GM18526 (cell line): ENCODE results near the gene PPARA.

Experiments
- POLR2A ChIP-seq: IDR thresholded peaks from 3 replicates; pipeline ENCODE4 v1.6.1; 2011; ENCODE audit not compliant: insufficient read length; ENCODE audit errors: extremely low read depth

Gene PPARA

DNA sequence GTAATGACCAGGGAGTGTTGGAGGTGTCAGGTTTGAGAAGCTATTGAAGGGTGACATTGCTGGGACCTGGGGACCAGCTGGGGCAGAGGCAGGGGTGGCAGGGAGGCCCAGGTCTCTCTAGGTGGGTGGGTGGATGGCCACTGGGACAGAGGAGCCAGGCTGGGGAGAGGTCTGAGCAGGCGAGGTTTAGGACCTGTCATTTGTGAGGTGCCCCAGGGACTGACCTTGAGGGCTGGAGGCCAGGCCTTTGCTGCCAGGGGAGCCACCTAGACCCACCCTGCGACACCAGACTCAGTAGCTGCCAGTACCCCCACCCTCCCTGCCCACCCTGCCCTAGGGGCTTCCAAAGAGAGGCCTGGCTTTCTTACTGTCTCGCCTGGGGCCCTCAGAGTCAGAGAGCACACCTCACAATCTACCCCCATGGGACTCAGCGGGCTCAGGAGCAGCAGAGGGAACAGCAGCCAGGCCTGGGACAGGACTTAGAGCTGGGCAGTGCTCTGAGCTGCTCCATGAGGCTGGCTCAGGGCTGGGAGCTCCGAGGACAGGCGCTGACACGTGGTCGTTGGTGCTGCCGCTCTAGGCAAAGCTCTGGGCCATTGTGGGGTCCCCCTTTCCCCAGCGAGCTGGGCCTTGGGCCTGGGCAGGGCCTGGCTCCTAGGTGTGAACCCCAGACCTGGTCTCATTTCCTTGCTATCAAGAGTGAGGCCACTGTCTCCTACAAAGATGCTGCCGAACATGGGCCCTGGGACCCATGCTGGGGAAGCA lies 28.6 kb upstream of the PPARA start:
- no peak for TF ChIP-seq POLR2A

DNA sequence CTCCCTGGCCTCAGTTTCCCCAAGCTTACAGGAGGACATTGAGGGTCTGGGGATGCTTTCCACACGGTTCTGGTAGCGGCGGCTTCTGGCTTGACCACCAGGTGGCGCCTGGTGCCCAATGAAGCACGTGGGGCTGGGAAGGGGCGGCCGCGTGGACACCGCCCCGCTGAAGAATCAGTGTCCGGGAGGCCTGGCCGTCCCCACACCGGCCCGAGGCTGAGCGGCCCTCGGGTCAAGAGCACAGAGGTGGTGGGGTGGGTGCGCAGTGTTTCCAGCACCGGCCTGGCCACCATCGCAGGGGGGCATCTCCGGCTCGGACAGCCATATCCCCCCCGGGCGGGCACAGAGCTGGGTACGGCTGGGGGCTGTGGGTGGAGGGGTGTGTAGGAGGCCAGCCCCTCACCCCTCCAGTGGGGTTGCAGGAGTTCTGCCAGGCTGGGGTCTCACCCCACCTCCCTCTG lies 27.8 kb upstream of the PPARA start:
- no peak for TF ChIP-seq POLR2A

DNA sequence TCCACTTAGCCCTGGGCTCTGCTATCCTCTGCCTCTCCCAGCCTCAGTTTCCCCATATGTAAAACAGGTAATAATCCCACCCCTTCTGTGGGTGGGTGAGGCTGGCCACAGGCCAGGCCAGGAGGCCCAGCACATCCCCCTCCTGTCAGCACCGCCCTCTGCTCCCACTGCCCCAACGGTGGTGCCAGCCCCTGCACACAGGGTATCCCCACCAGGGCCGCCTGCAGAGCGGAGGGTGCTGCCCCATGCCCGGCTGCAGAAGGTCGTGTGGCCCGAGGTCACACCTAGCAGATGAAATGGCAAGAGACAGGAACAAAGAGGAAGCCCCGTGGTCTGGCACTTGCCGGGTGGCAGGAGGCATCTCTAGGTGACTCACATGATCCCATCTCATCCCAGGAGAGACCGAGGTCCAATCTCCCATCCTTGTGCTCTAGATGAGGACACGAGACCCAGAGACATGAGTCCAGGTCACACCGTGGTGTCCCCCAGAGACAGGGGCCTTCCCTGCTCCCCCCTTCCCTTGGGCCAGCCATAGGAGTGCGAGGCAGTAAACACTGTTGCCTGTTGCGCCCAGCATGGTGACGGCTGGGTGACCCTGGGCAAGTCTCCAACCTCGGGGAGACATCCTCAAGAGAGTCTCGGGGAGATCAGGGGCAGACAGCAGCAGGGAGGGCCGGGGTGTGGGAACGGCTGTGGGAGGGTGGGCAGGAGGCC lies 27.2 kb upstream of the PPARA start:
- no peak for TF ChIP-seq POLR2A

DNA sequence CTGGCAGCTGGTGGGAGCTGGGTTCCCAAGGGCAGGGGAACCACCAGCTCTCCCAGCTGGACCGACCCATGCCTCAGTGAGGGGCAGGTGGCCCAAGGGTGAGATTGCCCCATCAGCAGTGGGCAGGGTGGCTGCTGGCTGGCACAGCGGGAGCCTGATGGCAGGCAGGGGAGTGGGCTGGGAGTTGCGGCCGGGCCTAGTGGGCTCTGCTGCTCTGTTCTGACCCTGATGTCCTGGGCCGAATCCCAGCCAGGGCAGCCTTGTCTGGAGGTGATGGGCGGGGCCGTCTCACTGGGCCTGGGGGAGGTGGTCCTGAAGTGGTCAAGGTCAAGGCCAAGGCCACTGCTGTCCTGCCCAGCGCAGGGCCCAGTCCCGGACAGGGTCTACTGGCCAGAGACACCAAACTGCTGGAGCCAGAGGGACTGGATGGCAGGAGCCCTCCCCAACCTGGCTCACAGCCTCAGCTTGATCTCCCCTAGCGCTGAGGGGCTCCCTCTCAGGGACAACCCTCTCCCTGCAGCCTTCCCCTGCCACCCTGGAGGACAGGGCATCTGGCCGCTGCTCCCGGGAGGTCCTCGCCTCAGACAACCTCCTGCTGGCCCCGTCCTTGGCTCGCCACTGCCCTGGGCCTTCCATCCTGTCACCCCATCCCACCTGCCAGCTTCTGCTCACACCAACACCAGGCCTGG lies 26.5 kb upstream of the PPARA start:
- no peak for TF ChIP-seq POLR2A

DNA sequence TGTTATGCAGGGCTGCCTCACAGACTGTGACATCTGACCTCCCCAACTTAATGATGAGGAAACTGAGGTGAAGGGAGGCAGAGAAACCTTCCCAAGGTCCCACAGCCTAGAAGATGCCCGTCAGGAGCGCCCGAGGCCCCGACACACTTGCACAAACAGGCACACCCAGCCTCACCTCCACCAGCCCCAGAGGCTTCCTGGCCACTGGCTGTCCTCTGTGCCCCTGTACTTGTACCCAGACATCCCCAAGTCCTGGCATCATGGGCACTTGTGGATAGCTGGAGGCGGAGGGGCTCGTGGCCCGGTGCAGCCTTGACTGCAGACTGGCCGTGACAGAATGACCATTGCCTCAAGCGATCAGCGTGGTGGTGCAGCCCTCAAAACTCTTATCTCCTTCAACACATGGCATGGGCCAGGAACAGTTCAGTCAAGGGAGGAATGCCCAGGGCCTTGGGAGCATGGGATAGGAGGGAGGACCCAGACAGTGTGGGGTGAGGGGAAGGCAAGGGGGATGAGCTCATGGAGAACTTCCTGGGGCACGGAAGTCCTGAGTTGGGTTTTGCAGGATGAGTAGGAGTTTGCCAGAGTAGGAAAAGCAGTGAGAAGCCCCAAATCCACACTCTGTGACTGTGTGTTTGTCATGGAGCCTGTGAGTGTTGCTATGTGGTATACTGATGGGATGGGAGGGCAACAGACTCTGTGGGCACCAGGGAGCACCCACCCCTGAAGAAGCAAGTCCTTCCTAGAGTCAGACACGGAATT lies 25.8 kb upstream of the PPARA start:
- no peak for TF ChIP-seq POLR2A

DNA sequence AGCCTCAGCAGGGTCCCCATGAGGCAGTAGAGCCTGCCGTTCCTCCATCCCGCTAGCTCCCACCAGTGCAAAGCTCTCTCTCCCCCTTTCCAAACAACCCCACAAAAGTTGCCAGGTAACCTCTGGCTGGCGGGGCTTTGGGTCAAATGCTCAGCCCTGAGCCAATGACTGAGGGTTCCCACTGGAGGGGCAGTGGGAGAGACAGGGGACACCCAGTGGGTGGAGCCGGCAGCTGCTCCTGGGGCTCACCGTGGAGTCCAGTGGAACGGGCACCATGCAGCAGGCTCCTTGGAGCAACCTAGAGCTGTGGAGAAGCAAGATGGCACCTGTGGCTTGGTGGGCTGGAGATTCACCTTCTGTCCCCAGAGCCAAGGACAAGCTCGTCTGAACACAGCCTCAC lies 25.0 kb upstream of the PPARA start:
- no peak for TF ChIP-seq POLR2A

DNA sequence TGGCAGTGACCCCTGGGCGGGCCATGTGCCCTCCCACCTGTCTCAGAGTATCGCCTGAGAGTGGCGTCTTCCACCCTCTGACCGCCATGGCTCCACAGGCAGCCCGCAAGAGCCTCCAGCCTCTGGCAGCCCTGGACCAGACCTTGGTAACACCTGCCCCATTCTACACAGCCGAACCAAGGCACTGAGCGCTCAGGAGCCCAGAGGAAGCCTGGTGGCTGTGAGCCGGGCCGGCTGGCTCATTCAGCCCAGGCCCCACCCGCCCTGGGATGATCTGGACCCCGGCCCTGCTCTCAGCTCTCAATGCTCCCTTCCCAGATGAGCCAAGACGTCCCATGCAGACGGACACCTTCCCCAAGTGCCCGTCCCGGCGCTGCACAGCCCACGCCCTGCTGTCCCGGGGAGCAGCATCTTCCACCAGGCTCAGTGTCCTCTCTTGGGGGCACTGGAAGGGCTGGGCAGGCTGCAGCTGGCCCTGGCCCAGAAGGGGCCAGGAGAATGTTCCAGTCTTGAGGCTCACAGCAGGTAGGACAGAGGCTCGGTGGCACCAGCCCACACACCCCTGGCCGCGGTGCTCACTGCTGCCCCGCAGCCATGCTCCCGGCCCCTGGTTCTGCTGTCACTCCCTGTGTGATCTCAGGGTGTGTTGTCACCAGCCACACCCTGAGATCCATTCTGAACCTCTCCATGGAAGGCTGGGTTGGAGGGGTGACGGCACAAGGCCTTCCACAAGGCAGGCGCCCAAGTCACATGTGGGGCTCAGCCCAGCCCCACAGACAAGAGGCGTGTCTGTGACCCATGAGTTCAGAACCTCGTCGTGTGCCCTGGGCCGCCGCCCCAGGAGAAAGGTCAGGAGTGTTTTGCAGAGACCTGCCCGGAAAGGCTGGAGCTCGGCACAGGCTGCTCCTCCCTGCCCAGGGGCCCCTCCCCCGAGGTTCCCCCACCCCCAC lies 24.2 kb upstream of the PPARA start:
- TF ChIP-seq POLR2A = no peak

DNA sequence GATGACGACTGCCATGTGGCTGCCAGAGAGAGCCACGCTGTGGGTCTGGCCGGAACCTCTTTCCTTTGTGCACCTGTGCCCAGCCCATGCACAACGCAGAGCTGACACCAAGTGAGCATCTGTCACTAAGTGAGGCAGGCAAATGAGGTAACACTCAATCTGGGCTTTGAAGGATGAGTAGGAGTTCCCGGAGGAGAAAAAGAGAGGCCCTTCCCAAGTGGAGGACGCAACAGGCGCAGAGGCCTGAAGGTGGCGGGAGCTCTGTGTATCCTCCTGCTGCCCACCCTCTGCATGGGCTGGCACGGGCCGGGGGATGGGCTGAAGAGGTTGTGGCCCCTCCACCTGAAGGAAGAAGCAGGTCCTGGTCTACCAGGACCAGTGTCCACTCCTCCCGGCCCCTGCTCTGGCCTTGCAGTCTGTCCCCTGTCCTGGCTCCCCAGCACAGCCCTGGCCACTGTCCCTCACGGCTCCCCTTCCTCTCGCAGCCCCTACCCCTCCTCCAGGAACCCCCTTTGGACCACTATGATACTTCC lies 23.4 kb upstream of the PPARA start:
- no peak for TF ChIP-seq POLR2A

DNA sequence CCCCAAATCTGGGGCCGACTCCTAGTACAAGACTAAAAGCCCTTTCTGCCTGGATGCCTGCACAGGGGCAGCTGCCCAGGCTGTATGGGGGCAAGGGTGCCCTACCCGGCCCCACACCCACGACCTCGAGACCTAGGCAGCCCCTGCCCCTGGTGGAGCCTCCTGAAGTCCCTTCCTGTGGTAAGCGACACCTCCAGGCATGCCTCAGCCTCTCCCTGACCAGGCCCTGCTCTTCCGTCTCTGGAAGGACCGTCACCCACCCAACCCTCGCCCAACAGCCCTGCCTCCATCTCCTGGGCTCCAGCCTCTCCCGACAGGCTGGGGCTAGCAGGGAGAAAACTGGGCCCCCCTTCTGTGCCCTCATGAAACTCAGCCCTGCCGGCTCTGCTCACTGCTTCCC lies 22.8 kb upstream of the PPARA start:
- no peak for TF ChIP-seq POLR2A

DNA sequence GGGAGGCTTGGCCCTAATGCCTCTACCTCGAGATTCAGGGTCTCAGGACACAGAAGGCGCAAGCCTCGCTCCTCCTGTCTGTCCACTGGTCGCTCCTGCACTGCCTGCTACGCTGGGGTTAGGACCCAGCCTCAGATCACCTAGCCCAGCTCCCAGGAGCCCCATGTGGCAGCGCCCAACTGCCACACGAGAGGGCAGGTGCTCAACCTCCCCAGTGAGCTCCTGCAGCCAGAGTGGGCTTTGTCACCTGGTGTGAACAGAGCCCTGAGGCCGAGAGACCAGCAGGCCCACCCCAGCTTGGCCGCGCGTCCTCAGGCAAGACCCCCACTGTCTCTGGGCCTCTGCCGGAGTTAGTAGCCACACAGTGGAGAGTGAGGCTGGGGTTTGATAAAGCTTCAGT lies 21.7 kb upstream of the PPARA start:
- TF ChIP-seq POLR2A = no peak

DNA sequence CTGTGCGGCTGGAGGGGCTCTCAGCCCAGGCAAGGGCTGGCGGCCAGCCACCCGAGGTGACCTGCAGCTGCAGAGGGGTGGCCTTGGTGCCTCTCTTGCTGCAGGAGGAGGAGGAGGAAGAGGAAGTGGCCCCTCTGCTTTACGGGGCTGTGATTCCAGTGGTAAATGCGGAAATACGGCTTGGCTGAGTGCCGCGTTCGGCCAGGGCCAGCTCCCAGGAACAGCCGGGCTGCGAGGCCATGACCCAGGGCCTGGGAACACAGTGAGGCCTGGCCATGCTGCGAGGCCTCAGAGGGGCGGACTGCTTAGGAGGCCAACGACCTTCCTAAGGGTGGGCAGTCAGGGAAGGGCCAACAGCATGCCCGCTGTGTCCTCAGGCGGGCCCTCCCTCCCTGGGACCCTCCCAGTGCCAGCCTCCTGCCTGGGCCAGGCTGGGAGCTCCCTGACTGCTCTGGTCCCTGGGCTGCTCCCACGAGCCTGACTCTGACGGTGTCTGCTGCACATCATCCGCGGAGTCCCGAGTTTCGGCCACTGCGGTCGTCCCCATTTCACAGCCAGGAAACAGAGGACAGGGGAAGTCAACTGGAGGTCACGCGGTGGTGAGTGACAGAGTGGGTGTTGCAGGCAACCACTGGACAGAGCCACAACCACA lies 20.8 kb upstream of the PPARA start:
- TF ChIP-seq POLR2A = no peak

DNA sequence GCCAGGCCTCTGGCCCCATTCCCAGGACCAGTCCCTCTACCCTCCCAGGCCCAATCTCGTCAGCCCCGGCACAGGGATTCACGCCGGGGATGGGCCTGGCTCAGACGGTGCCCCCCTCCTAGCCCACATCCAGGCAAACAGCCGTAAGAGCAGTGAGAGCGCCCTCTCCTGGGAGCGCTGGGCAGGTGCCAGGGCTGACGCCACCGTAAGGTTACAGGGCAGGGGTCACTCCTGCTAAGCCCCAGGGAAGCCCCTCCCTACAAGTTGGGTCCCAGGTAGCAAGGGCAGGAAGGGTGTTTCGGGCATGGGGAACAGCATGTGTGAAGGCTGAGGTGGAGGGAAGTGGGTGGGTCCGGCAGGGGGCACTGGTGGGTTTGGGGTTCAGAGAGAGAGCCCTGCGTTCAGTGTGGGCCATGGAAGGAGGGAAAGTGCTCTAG lies 19.2 kb upstream of the PPARA start:
- no peak for TF ChIP-seq POLR2A

DNA sequence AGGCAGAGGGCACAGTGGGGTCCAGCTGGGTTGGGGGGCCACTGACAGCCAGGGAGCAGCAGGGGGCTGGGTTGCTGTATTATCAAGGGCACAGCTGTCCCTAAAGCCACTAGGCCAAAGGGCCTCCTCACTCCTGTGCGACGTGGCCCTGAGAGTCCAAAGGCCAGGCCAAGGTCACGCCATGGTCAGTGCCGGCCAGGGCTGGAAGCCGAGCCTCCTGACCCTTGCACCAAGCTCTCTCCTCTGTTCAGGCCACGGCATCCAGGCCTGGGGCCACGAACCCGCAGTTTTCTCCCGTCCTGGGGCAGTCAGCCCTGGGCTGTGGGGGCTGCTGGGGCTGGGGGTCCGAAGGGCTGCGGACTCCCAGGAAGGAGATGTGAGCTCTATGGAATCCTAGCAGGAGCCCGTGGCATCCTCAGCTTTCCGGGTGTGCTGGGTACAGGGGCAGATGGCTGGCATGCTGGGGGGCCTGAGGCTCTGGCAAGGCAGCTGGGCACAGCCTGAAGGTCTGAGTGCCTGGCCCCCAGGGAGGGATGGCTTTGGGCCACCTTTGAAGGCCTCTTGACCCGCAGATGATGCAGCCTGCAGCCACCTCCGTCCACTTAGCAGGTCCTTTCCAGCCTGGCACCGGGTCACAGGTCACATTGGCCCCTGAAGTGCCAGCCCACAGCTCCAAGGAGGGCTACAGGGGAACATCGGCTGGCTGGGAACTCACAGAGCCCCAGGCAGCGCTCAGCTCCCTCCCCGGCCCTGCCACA lies 17.3 kb upstream of the PPARA start:
- TF ChIP-seq POLR2A = no peak
